Fibroblast of lung (primary cell): Measurements from ENCODE around the gene RING1. TPM values are rescaled to one million over a fixed set of nuclear protein-coding genes. Genes with fewer than 3 reads are reported as not detected.

Experiments used
- DNase-seq, 2 donors: peaks; one replicate each; pipeline versions ENCODE4 v3.0.0 to v3.0.0-alpha.2; 2010; ENCODE audit warnings: low read depth in 2 of 2
- H2AFZ ChIP-seq: 2 replicates; pipeline ENCODE4 v1.5.1; 2012; ENCODE audit warnings: low read length, control low read depth, inconsistent platforms
- H3K27ac ChIP-seq: 2 replicates; pipeline ENCODE4 v1.5.1; 2011; ENCODE audit warnings: low read length, control low read depth; ENCODE audit not compliant: insufficient read depth
- H3K27me3 ChIP-seq: 2 replicates; pipeline ENCODE4 v1.5.1; 2011; ENCODE audit warnings: mild to moderate bottlenecking, low read length; ENCODE audit not compliant: control insufficient read depth, insufficient read depth
- H3K36me3 ChIP-seq: 2 replicates; pipeline ENCODE4 v1.5.1; 2011; ENCODE audit warnings: low read length; ENCODE audit not compliant: control insufficient read depth, insufficient read depth
- H3K4me1 ChIP-seq: 2 replicates; pipeline ENCODE4 v1.5.1; 2011; ENCODE audit warnings: low read length; ENCODE audit not compliant: control insufficient read depth, insufficient read depth; ENCODE audit errors: extremely low read depth
- H3K4me2 ChIP-seq: 2 replicates; pipeline ENCODE4 v1.5.1; 2011; ENCODE audit warnings: low read length, control low read depth; ENCODE audit not compliant: insufficient read depth; ENCODE audit errors: extremely low read depth
- H3K4me3 ChIP-seq, 4 experiments: fragments of 200-600 bp in 1 of 4; sonication (generic) in 1 of 4; replicated peaks in 1 of 4; 2 replicates each; pipeline ENCODE4 v1.5.1; 2011 to 2016; ENCODE audit warnings: low read length in 4 of 4, low read depth in 3 of 4, mild to moderate bottlenecking in 3 of 4, control low read depth in 2 of 4, inconsistent platforms in 1 of 4, mixed read lengths in 1 of 4; ENCODE audit not compliant: insufficient read depth in 1 of 4; ENCODE audit errors: control extremely low read depth in 1 of 4
- H3K79me2 ChIP-seq: 2 replicates; pipeline ENCODE4 v1.5.1; 2012; ENCODE audit warnings: mild to moderate bottlenecking, low read length, inconsistent platforms; ENCODE audit not compliant: control insufficient read depth, insufficient read depth
- H3K9ac ChIP-seq: 2 replicates; pipeline ENCODE4 v1.5.1; 2011; ENCODE audit warnings: mild to moderate bottlenecking, low read length, control low read depth; ENCODE audit not compliant: insufficient read depth
- H3K9me3 ChIP-seq: 2 replicates; pipeline ENCODE4 v1.5.1; 2012; ENCODE audit warnings: low read depth, low read length; ENCODE audit not compliant: control insufficient read depth, insufficient read depth
- H4K20me1 ChIP-seq: 2 replicates; pipeline ENCODE4 v1.5.1; 2011; ENCODE audit warnings: low read length; ENCODE audit not compliant: control insufficient read depth, insufficient read depth; ENCODE audit errors: extremely low read depth
- EZH2 ChIP-seq: IDR thresholded peaks from 2 replicates; pipeline ENCODE4 v1.5.1; 2012; ENCODE audit warnings: low read length, control low read depth, mild to moderate bottlenecking; ENCODE audit errors: missing control alignments
- polyA plus RNA-seq, 2 donors: library from polyadenylated mRNA; depleted of rRNA in 1 of 2; stranded (reverse) in 1 of 2; unstranded in 1 of 2; fragments of >200 nt; gene quantifications; 2 replicates each; pipeline ENCODE4 v1.2.1, GENCODE V29; 2011 to 2012; ENCODE audit warnings: missing spikeins in 1 of 2
- total RNA-seq: library from RNA; depleted of rRNA; stranded (reverse); fragments of >200 nt; gene quantifications from 2 replicates; pipeline ENCODE4 v1.2.1, GENCODE V29; 2014
- TF ChIP-seq, protein P1 (sequence below), 2 donors: IDR thresholded peaks in 1 of 2; conservative IDR thresholded peaks in 1 of 2; 1 replicate in 1 of 2; 2 replicates in 1 of 2; pipeline ENCODE4 v1.5.1; 2011 to 2012; ENCODE audit warnings: low read length in 2 of 2, control low read depth in 1 of 2, inconsistent platforms in 1 of 2, low read depth in 1 of 2, mild to moderate bottlenecking in 1 of 2

Gene RING1
- total and polyA plus RNA-seq, 2 donors (not counting 1 experiment from before 2014, with no cell fraction given): 24.7 to 30.6 TPM

DNA sequence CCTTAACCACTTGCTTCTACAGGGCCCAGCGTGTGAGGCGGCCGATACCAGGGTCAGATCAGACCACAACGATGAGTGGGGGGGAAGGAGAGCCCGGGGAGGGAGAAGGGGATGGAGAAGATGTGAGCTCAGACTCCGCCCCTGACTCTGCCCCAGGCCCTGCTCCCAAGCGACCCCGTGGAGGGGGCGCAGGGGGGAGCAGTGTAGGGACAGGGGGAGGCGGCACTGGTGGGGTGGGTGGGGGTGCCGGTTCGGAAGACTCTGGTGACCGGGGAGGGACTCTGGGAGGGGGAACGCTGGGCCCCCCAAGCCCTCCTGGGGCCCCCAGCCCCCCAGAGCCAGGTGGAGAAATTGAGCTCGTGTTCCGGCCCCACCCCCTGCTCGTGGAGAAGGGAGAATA, 2.8 kb downstream of the RING1 start:
- H3K4me1 ChIP-seq: peaks cover 16% of the 10 kb centered on the region
- H3K27ac ChIP-seq: no peak overlapping the region
- H3K9me3 ChIP-seq: no peaks in the 10 kb centered on the region
- no peak for TF ChIP-seq EZH2
- TF ChIP-seq, protein P1, sequence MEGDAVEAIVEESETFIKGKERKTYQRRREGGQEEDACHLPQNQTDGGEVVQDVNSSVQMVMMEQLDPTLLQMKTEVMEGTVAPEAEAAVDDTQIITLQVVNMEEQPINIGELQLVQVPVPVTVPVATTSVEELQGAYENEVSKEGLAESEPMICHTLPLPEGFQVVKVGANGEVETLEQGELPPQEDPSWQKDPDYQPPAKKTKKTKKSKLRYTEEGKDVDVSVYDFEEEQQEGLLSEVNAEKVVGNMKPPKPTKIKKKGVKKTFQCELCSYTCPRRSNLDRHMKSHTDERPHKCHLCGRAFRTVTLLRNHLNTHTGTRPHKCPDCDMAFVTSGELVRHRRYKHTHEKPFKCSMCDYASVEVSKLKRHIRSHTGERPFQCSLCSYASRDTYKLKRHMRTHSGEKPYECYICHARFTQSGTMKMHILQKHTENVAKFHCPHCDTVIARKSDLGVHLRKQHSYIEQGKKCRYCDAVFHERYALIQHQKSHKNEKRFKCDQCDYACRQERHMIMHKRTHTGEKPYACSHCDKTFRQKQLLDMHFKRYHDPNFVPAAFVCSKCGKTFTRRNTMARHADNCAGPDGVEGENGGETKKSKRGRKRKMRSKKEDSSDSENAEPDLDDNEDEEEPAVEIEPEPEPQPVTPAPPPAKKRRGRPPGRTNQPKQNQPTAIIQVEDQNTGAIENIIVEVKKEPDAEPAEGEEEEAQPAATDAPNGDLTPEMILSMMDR (conservative IDR thresholded peaks at IDR 0.05 in 1 of 2, IDR thresholded peaks at IDR 0.05 in 1 of 2; ENCODE audit: low read depth in 1 of 2, low read length in 2 of 2): no peak
- H3K36me3 ChIP-seq: peaks cover 11% of the 10 kb centered on the region
- H2AFZ ChIP-seq: no peak overlapping the region
- no peaks in the 10 kb centered on the region for H3K79me2 ChIP-seq
- peaks cover 7% of the 10 kb centered on the region for H3K27me3 ChIP-seq
- no peak for DNase-seq
- no peak overlapping the region for H3K9ac ChIP-seq
- H3K4me2 ChIP-seq: no peak overlapping the region
- no peak overlapping the region for H3K4me3 ChIP-seq
- no peaks in the 10 kb centered on the region for H4K20me1 ChIP-seq

GRCh38 chr6:33211666-33212422, 3.5 kb downstream of the RING1 start:
- Histone ChIP-seq H3K9ac (no peak overlapping the region), H3K4me3 (no peak overlapping the region), H4K20me1 (no peaks in the 10 kb centered on the region), H3K27me3 (peaks cover 7% of the 10 kb centered on the region), H3K4me1 (peaks cover 9% of the 10 kb centered on the region), H3K9me3 (no peaks in the 10 kb centered on the region), H3K4me2 (no peak overlapping the region), H3K79me2 (no peaks in the 10 kb centered on the region), H3K36me3 (peaks cover 11% of the 10 kb centered on the region), H3K27ac (no peak overlapping the region), H2AFZ (no peak overlapping the region)
- no peak for TF ChIP-seq EZH2
- TF ChIP-seq, protein P1 (conservative IDR thresholded peaks at IDR 0.05 in 1 of 2, IDR thresholded peaks at IDR 0.05 in 1 of 2; ENCODE audit: low read depth in 1 of 2, low read length in 2 of 2): no peak
- no peak for DNase-seq

GRCh38 chr6:33212857-33213165, 4.5 kb downstream of the RING1 start:
- H3K4me2 ChIP-seq: peak overlapping the region; percentile 81
- peaks cover 7% of the 10 kb centered on the region for H3K27me3 ChIP-seq
- H3K4me3 ChIP-seq: peak overlapping the region; percentile 49 to 63 (median 57)
- H3K9ac ChIP-seq: peak overlapping the region; percentile 36
- no peaks in the 10 kb centered on the region for H3K79me2 ChIP-seq
- H3K36me3 ChIP-seq: peaks cover 11% of the 10 kb centered on the region
- no peak overlapping the region for H3K27ac ChIP-seq
- H3K9me3 ChIP-seq: no peaks in the 10 kb centered on the region
- H3K4me1 ChIP-seq: peaks cover 5% of the 10 kb centered on the region
- TF ChIP-seq, protein P1 (conservative IDR thresholded peaks at IDR 0.05 in 1 of 2, IDR thresholded peaks at IDR 0.05 in 1 of 2; ENCODE audit: low read depth in 1 of 2, low read length in 2 of 2): no peak
- TF ChIP-seq EZH2: no peak
- no peak overlapping the region for H2AFZ ChIP-seq
- no peak for DNase-seq
- no peaks in the 10 kb centered on the region for H4K20me1 ChIP-seq
